Dedifferentiated amniotic fluid mesenchymal stem cell (primary cell): ENCODE measurements around the gene SYNJ2.

ENCODE experiments used
- DNase-seq: peaks from one replicate; pipeline ENCODE4 v3.0.0-alpha.2; 2016; ENCODE audit errors: extremely low spot score

The SYNJ2 gene

DNA sequence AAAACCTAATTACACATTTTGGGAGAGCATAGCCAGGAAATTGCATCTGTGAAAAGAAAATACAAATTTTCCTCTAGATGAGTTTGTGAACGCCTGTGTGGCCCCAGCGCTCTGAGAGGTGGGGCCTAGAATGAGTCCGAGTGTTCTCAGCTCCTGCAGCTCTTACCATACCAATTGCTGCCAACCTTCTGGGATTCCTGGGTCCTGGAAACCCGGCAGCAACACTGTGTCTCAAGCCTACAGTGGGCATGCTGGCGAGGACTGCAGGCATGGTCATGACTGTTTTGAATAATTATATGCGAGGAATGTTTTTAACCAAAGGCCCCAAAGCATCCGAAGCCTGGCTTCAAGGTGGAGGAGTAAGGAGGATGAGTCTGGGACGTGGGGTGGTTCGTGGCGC is 96.0 kb downstream of the SYNJ2 start:
- DNase-seq = no peak

GRCh38 chr6:158078320-158078719 is 96.7 kb downstream of the SYNJ2 start:
- DNase-seq = no peak

GRCh38 chr6:158080849-158081656 is 99.4 kb downstream of the SYNJ2 start:
- DNase-seq = no peak

DNA sequence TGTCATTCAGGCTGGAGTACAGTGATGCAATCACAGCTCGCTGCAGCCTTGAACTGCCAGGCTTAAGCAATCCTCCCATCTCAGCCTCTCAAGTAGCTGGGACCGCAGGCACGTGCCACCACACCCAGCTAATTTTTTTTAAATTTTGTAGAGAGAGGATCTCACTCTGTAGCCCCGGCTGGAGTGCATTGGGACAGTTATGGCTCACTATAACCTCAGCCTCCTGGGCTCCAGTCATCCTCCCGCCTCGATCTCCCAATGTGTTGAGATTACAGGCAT is 99.9 kb downstream of the SYNJ2 start:
- DNase-seq = no peak

DNA sequence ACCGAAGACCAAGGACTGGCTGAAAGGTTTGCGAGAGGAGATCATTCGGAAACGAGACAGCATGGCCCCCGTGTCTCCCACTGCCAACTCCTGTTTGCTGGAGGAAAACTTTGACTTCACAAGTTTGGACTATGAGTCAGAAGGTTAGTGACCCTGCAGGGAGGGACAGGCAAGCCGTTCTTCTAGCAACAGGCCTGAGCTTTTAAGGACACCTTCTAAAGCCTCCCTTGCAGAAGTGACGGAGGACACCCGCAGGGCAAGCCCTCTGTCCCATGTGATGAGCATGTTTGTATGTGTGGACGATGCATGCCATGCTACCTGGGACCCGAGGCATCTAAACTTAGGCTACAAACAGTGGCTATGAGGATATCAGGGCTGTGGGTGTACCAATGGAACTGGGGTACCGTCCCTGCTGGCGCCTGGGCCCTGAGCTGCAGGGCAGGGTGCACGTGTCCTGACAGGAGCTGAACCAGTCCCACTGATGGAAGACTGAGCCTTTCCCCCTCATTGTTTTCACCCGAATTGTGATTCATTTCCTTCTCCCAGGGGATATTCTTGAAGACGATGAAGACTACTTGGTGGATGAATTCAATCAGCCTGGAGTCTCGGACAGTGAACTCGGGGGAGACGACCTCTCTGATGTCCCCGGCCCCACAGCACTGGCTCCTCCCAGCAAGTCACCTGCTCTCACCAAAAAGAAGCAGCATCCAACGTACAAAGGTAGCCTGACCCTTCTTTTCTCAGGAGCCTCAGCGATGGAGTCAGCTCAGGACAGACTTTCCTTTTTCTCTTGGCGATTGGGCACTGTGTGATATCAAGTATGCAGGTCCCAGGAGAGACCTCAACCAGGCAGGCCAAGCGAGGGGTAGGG is 102.0 kb downstream of the SYNJ2 start:
- DNase-seq = no peak

DNA sequence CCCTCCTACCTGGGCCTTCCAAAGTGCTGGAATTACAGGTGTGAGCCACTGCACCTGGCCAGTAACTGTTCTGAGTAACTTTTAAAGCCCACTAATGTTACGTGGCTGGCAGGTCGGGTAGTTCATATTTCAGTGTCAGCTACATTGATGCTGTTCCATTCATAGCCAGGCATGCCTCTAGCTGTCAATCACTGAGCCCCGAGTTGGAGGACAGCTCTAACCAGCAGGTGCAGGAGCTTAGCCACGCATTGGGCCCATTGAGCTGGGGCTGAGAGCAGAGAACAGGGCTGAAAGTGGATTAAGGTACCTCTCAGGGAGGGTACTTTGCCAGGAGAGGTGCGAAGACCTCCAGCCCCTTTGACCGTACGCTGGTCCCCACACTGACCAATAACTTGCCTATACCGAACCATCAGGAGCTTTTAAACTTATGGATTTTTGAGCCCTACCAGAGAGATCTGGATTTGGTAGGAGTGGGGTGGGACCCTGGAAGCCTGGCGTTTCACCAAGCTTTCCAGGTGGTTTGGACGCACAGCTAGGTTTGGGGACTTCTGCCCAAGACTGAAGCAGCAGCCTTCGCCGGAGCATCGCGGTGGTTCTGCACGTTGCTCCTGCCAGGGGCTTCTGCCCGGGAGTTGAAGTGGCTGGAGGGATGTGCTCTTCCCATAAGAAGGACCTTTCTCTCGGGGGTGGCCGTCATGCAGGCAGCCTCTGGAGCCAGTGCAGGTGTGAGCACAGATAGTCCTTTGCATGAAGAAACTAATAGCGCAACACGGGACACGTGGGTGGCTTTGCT is 103.8 kb downstream of the SYNJ2 start:
- no peak for DNase-seq

GRCh38 chr6:158086054-158086503 is 104.4 kb downstream of the SYNJ2 start:
- no peak for DNase-seq

DNA sequence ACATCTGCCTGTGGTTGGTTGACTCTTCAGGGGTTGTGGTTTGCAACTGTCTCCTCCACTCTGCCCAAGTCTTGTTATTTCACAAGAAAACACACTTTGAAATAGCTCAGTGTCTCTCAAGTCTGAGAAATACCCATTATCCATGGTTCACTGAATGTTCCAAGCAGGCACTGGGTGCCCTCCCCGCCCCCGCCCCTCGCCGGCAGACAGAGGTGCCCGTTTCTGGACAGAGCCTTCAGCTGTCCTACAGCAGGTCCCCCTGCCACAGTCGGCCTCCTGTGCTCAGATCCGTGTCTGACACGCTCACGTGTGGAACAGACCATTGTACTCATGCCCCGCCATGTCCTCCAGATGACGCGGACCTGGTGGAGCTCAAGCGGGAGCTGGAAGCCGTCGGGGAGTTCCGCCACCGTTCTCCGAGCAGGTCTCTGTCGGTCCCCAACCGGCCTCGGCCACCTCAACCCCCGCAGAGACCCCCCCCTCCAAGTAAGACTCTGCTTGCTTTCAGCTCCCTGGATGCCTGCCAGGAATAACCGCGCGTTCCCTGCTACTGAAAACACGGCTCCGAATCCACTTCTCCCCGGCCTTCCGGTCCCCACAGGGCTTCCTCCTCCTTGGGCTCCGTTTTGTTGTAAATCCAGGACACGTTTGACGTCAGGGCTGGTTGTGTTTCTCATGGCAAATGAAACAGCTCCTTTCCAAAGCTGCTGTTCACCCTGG is 105.0 kb downstream of the SYNJ2 start:
- no peak for DNase-seq

- no peak for DNase-seq
Measured at GRCh38 chr6:158087224-158087867, 105.7 kb downstream of the SYNJ2 start.

DNA sequence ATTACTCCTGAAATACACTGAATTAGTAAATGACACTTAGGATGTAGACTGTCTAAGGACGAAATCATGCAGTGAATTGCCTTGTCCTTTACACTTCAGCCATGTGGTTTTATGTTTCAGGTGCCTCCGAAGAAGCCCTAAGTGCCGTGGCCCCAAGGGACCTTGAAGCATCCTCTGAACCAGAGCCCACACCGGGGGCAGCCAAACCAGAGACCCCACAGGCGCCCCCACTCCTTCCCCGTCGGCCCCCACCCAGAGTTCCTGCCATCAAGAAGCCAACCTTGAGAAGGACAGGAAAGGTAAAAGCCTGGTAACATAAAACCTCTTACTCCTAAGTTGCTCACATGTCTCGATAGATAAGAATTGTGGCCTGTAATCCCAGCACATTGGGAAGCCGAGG is 111.1 kb downstream of the SYNJ2 start:
- no peak for DNase-seq

DNA sequence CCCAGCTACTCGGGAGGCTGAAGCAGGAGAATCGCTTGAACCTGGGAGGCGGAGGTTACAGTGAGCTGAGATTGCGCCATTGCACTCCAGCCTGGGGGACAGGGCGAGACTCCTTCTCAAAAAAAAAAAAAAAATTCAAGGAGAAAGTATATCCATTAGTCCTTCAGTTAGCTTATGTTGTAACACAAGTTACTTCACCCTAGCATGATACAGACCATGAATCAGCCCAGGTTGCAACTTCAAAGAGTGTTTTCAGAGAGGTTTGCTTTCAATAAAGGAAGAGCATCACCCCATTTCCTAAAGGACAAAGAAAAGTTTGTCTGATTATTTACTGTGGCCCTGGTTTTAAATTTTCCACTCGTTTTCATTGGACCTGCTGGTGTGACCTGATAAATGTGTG is 113.4 kb downstream of the SYNJ2 start:
- DNase-seq = no peak

DNA sequence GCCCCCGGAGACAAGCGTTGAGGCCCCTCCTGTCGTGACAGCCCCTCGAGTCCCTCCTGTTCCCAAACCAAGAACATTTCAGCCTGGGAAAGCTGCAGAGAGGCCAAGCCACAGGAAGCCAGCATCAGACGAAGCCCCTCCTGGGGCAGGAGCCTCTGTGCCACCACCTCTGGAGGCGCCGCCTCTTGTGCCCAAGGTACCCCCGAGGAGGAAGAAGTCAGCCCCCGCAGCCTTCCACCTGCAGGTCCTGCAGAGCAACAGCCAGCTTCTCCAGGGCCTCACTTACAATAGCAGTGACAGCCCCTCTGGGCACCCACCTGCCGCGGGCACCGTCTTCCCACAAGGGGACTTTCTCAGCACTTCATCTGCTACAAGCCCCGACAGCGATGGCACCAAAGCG is 114.0 kb downstream of the SYNJ2 start:
- no peak for DNase-seq

- no peak for DNase-seq
Measured at GRCh38 chr6:158103228-158103627, 121.6 kb downstream of the SYNJ2 start.

GRCh38 chr6:158104696-158105095 is 123.0 kb downstream of the SYNJ2 start:
- DNase-seq = no peak

- DNase-seq = no peak
Measured at GRCh38 chr6:158109748-158110147, 128.1 kb downstream of the SYNJ2 start.

- no peak for DNase-seq
Measured at GRCh38 chr6:158110986-158111385, 129.3 kb downstream of the SYNJ2 start.

DNA sequence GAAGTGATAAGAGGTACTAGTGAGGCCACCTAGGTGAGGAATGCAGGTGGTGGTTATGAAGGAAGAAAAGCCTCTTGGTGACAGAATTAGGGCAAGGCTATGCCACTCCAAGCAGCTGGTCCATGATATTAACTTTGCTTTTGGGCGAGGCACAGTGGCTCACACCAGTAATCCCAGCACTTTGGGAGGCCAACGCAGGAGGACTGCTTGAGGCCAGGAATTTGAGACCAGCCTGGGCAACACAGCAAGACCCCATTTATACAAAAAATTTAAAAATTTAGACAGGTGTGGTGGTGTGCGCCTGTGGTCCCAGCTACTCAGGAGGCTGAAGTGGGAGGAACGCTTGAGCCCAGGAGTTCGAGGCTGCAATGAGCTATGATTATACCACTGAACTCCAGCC is 130.3 kb downstream of the SYNJ2 start:
- no peak for DNase-seq

- DNase-seq = no peak
Measured at GRCh38 chr6:158113802-158114201, 132.1 kb downstream of the SYNJ2 start.

DNA sequence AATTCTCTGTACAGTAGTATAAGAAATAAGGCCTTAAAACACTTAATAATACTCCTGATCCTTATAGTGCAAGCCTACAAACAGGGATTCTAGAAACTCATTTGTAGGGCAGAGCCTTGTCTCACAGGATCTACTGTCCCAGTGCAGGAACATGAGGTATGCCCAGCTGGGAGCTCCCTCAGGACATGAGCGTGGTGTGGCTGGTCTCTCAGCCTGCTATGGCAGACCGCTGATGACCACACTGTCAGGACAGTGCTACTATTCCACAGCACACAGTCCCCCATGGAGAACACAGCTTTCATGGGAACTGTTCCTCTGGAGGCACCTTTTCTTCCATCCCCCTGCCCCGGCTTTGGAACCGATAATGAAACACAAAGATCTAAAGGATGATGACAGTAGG is 133.4 kb downstream of the SYNJ2 start:
- DNase-seq = no peak

DNA sequence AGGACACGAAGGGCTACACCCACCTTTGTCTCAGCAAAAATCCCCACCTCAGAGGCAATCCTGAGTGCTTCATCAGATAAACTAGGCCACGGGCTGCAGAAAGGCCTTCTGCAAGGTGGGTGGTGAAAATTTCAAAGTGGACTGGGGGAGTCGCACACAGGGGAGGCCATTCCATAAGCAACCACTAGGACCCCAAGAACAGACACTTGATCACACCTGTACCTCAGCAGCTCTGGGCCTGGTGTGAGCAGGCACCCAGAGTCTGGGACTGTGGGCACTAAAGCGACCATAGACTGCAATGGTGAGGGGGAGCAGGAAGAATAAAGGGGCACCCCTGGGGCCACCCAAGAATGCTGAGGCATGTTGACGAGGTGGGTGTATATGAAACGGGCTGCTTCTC is 133.8 kb downstream of the SYNJ2 start:
- DNase-seq = no peak

GRCh38 chr6:158118886-158119285 is 137.2 kb downstream of the SYNJ2 start:
- no peak for DNase-seq
